A673 (cell line): ENCODE results near the gene ZNF700. TPM values are rescaled to one million over a fixed set of nuclear protein-coding genes. Genes with fewer than 3 reads are reported as not detected.
"Not testable (repeated sequence)": the region's sequence is repeated elsewhere in the genome, so short reads cannot be mapped to it uniquely, and the experiment has no call there.

Source experiments
- BruUV-seq: library from RNA; stranded (reverse); fragments of 400-500 nt; replicated peaks from 2 replicates; lab custom pipeline; 2021; lab: Mats Ljungman, UMichigan
- CTCF ChIA-PET: fragments of 300-600 bp; sonication (Branson Sonifier 250); formaldehyde crosslinking; loops from one replicate; lab custom pipeline; 2022; ENCODE audit warnings: antibody characterized with exemption; lab: Charles Lee
- POLR2A ChIA-PET: fragments of 300-600 bp; sonication (Branson Sonifier 250); formaldehyde crosslinking; loops from one replicate; lab custom pipeline; 2022; ENCODE audit warnings: antibody characterized with exemption; ENCODE audit not compliant: low non-redundant PET; lab: Charles Lee
- DNase-seq: peaks from one replicate; pipeline ENCODE4 v3.0.0-alpha.2; 2015; ENCODE audit warnings: low spot score
- H3K27ac ChIP-seq: fragments of 200-600 bp; sonication (generic); 2 replicates; pipeline ENCODE4 v1.5.1; 2016; ENCODE audit warnings: mixed run types, low read depth, mild to moderate bottlenecking, mixed read lengths, antibody characterized with exemption, low read length; ENCODE audit not compliant: poor library complexity, severe bottlenecking
- H3K27me3 ChIP-seq: fragments of 200-600 bp; sonication (generic); replicated peaks from 2 replicates; pipeline ENCODE4 v1.6.1; 2017; ENCODE audit warnings: mixed run types, low read depth, mild to moderate bottlenecking, mixed read lengths, antibody characterized with exemption, low read length; ENCODE audit not compliant: insufficient read depth, poor library complexity
- H3K36me3 ChIP-seq: fragments of 200-600 bp; sonication (generic); 2 replicates; pipeline ENCODE4 v1.6.1; 2016; ENCODE audit warnings: mixed run types, mild to moderate bottlenecking, mixed read lengths, antibody characterized with exemption, low read length; ENCODE audit not compliant: insufficient read depth, poor library complexity, severe bottlenecking
- H3K4me1 ChIP-seq: fragments of 200-600 bp; sonication (generic); 2 replicates; pipeline ENCODE4 v1.6.1; 2017; ENCODE audit warnings: mixed run types, mild to moderate bottlenecking, mixed read lengths, antibody characterized with exemption, low read length; ENCODE audit not compliant: insufficient read depth, poor library complexity, severe bottlenecking
- H3K4me3 ChIP-seq: fragments of 200-600 bp; sonication (generic); 2 replicates; pipeline ENCODE4 v1.5.1; 2016; ENCODE audit warnings: low read depth, mixed run types, mild to moderate bottlenecking, mixed read lengths, low read length; ENCODE audit not compliant: poor library complexity, severe bottlenecking
- H3K9me3 ChIP-seq: fragments of 200-600 bp; sonication (generic); 2 replicates; pipeline ENCODE4 v1.6.1; 2016; ENCODE audit warnings: mixed run types, low read depth, mild to moderate bottlenecking, mixed read lengths, antibody characterized with exemption, low read length; ENCODE audit not compliant: poor library complexity, severe bottlenecking
- EZH2 ChIP-seq: fragments of 200-600 bp; sonication (generic); IDR thresholded peaks from 2 replicates; pipeline ENCODE4 v1.6.1; 2017; ENCODE audit warnings: borderline replicate concordance, low read depth, mild to moderate bottlenecking, mixed read lengths, antibody characterized with exemption, low read length; ENCODE audit not compliant: poor library complexity, severe bottlenecking
- intact Hi-C: fragments of 100-400 bp; cut with micrococcal nuclease; formaldehyde crosslinking; loops from one replicate; pipeline ENCODE4 v1.10.0; 2022; ENCODE audit not compliant: unreplicated experiment
- total RNA-seq: library from RNA; stranded (reverse); gene quantifications from 2 replicates; pipeline ENCODE4 v1.2.3, GENCODE V29; 2021
- TF ChIP-seq, protein P1 (sequence below): fragments of 300-800, 200-600 bp; sonication (generic); conservative IDR thresholded peaks from 2 replicates; pipeline ENCODE4 v1.5.1; 2017; ENCODE audit warnings: low read depth, mild to moderate bottlenecking, antibody characterized with exemption, low read length, moderate library complexity, mixed read lengths

The ZNF700 gene
- total RNA-seq, 1 experiment from 2014 or later = 11.0 TPM

DNA sequence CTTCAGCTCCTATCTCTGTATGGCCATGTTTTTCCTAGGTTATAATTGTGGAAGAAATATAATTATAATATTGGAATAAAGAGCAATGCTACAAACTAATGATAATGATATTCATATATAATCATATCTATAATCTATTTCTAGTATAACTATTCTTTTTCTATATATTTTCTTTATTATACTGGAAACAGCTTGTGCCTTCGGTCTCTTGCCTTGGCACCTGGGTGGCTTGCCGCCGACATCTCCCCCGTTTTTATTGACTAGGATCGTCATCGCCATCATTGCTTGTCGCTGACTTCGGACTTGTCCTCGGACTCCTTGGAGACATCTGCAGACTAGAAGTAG is 64.2 kb downstream of the ZNF700 start:
- CTCF ChIA-PET = interaction anchor here (1.0 to 2.6 kb wide), 5 partner anchors 25 to 151 kb away, joined by 3 to 16 read pairs (median 4); partner anchors contain the start of gene ZNF20
- H3K4me3 ChIP-seq = peak overlapping the region; percentile 65

DNA sequence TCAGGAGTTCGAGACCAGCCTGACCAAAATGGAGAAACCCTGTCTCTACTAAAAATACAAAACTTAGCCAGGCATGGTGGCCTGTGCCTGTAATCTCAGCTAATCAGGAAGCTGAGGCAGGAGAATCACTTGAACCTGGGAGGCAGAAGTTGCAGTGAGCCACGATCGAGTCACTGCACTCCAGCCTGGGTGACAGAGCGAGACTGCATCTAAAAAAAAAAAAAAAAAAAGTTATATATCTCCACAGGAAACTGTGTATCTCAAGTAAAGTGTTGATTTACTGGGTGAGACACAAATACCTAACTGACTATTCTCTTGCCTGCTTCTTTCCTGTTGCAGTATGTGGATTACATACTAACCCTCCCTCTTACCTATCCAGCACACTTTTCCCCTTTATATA is 67.0 kb downstream of the ZNF700 start:
- H3K27me3 ChIP-seq = not testable (repeated sequence)

More for the DNA sequence above, 64.2 kb downstream of the ZNF700 start:
- DNase-seq = no peak
- no peak overlapping the region for H3K27ac ChIP-seq
- TF ChIP-seq EZH2 = no peak
- TF ChIP-seq, protein P1, sequence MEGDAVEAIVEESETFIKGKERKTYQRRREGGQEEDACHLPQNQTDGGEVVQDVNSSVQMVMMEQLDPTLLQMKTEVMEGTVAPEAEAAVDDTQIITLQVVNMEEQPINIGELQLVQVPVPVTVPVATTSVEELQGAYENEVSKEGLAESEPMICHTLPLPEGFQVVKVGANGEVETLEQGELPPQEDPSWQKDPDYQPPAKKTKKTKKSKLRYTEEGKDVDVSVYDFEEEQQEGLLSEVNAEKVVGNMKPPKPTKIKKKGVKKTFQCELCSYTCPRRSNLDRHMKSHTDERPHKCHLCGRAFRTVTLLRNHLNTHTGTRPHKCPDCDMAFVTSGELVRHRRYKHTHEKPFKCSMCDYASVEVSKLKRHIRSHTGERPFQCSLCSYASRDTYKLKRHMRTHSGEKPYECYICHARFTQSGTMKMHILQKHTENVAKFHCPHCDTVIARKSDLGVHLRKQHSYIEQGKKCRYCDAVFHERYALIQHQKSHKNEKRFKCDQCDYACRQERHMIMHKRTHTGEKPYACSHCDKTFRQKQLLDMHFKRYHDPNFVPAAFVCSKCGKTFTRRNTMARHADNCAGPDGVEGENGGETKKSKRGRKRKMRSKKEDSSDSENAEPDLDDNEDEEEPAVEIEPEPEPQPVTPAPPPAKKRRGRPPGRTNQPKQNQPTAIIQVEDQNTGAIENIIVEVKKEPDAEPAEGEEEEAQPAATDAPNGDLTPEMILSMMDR = no peak
- no TSS peak for BruUV-seq
- intact Hi-C loops = loop anchor here (2.0 to 5.0 kb wide), 3 partner anchors 64 to 192 kb away; partner anchors contain the start of genes ZNF491 and ZNF700
- no peaks in the 10 kb centered on the region for H3K4me1 ChIP-seq
- POLR2A ChIA-PET = no interaction called here
- no peaks in the 10 kb centered on the region for H3K36me3 ChIP-seq
- H3K9me3 ChIP-seq = no peaks in the 10 kb centered on the region
- H3K27me3 ChIP-seq = no peaks in the 10 kb centered on the region

DNA sequence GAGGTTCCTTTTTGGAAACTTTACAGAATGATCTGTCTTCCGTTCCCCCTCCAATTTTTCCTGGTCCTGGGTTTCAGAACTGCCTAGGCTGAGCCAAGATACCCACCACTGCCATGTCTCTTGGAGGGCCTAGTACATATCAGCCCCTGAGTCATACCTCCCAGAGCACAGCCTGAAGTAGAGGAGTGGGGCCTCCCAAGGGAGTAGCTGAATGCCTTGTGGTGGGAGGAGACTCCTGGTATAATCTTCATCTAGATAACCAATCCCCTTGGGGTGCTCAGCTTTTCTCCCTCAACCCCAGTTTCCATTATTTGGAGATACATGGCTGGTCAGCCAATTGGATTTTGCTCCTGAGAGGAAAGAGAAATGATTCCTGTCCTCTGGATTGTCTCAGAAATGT is 70.3 kb downstream of the ZNF700 start:
- Histone ChIP-seq H3K4me1 (no peaks in the 10 kb centered on the region), H3K27me3 (no peaks in the 10 kb centered on the region), H3K36me3 (no peaks in the 10 kb centered on the region), H3K27ac (no peak overlapping the region), H3K9me3 (no peaks in the 10 kb centered on the region), H3K4me3 (no peak overlapping the region)
- ChIA-PET POLR2A (no interaction called here), CTCF (no interaction called here)
- no TSS peak for BruUV-seq
- DNase-seq = peak; percentile 66
- intact Hi-C loops = no loop called here
- TF ChIP-seq, protein P1 = no peak
- TF ChIP-seq EZH2 = no peak

More for the DNA sequence above, 67.0 kb downstream of the ZNF700 start:
- H3K27ac ChIP-seq, DNase-seq, H3K9me3 ChIP-seq, CTCF ChIA-PET, BruUV-seq, H3K4me1 ChIP-seq, H3K4me3 ChIP-seq, H3K36me3 ChIP-seq, intact Hi-C loops: not testable (repeated sequence)
- POLR2A ChIA-PET = interaction anchor here (0.5 kb wide), 1 partner anchor 58 kb away, joined by 5 read pairs; no protein-coding TSS in a partner anchor

Other genes starting within 250 kb of the ZNF700 start
- gene ZNF823, start 186.2 kb upstream of the ZNF700 start, total RNA-seq = 7.1 and 8.4 TPM in 2 replicates
- gene ZNF441, start 158.1 kb upstream of the ZNF700 start, total RNA-seq = 3.7 TPM in 2 replicates
- gene ZNF491, start 126.6 kb upstream of the ZNF700 start, total RNA-seq = 0.60 and 1.7 TPM in 2 replicates
- 7.1 and 9.2 TPM in 2 replicates for gene ZNF440, start 110.8 kb upstream of the ZNF700 start, total RNA-seq
- gene ZNF439, start 76.4 kb upstream of the ZNF700 start, total RNA-seq = 4.0 and 4.4 TPM in 2 replicates
- 4.3 and 5.5 TPM in 2 replicates for gene ZNF69, start 37.3 kb upstream of the ZNF700 start, total RNA-seq
- 0.24 TPM in 1 of 2 replicates, not detected in the other for gene ZNF763, start 39.9 kb downstream of the ZNF700 start, total RNA-seq
- 2.2 and 3.0 TPM in 2 replicates for gene ZNF433, start 110.6 kb downstream of the ZNF700 start, total RNA-seq
- 1.3 and 1.5 TPM in 2 replicates for gene ZNF878, start 127.9 kb downstream of the ZNF700 start, total RNA-seq
- gene ZNF844, start 139.6 kb downstream of the ZNF700 start, total RNA-seq = 1.5 TPM in 2 replicates
- gene ZNF20, start 215.2 kb downstream of the ZNF700 start, total RNA-seq = 4.9 and 5.4 TPM in 2 replicates
- 9.1 and 11.1 TPM in 2 replicates for gene ZNF625, start 231.6 kb downstream of the ZNF700 start, total RNA-seq
- gene ZNF136, start 238.0 kb downstream of the ZNF700 start, total RNA-seq = 9.6 and 12.2 TPM in 2 replicates